ENCODE measurements around the gene LCN1. TPM values are rescaled to one million over a fixed set of nuclear protein-coding genes. Genes with fewer than 3 reads are reported as not detected.

The LCN1 gene
- total RNA-seq, 2 experiments from 2014 or later, result not detected

- Mint-ChIP-seq H3K4me3 (peak overlapping the region; percentile 85), H3K27me3 (no peaks in the 10 kb centered on the region), H3K36me3 (ENCODE audit: low read depth) (peaks cover 36% of the 10 kb centered on the region), H3K9me3 (ENCODE audit: low read depth) (no peaks in the 10 kb centered on the region), H3K4me1 (peaks cover 19% of the 10 kb centered on the region), H3K27ac (peak overlapping the region; percentile 19)
- CTCF ChIA-PET, result no interaction called here
- POLR2A ChIA-PET, result no interaction called here
- intact Hi-C loops (cut with DNase I, micrococcal nuclease), result loop anchor here in 1 of 2 experiments (5.0 kb wide), 2 partner anchors 100 to 1435 kb away; partner anchors contain the start of gene BRD3
- ATAC-seq (no peak), DNase-seq (no peak)
Observed at GRCh38 chr9:135502168-135502872, 18.9 kb upstream of the LCN1 start.

GRCh38 chr9:135502873-135503321 is 18.3 kb upstream of the LCN1 start:
- ChIA-PET CTCF (no interaction called here), POLR2A (no interaction called here)
- Mint-ChIP-seq H3K9me3 (ENCODE audit: low read depth) (no peaks in the 10 kb centered on the region), H3K4me1 (peaks cover 19% of the 10 kb centered on the region), H3K4me3 (peak overlapping the region; percentile 85), H3K36me3 (ENCODE audit: low read depth) (peaks cover 36% of the 10 kb centered on the region), H3K27ac (no peak overlapping the region), H3K27me3 (no peaks in the 10 kb centered on the region)
- intact Hi-C loops (cut with DNase I, micrococcal nuclease), result loop anchor here in 1 of 2 experiments (5.0 kb wide), 2 partner anchors 99 to 1436 kb away; partner anchors contain the start of gene BRD3
- DNase-seq (no peak), ATAC-seq (no peak)

GRCh38 chr9:135503371-135504261 is 17.6 kb upstream of the LCN1 start:
- intact Hi-C loops (cut with DNase I, micrococcal nuclease), result loop anchor here in 1 of 2 experiments (5.0 kb wide), 2 partner anchors 99 to 1436 kb away; partner anchors contain the start of gene BRD3
- ChIA-PET POLR2A (no interaction called here), CTCF (interaction anchor here (0.6 to 0.8 kb wide), 2 partner anchors 34 to 1257 kb away, joined by 3 read pairs; no protein-coding TSS in a partner anchor)
- Mint-ChIP-seq H3K9me3 (ENCODE audit: low read depth) (peaks cover under 1% of the 10 kb centered on the region), H3K36me3 (ENCODE audit: low read depth) (peaks cover 36% of the 10 kb centered on the region), H3K27me3 (no peaks in the 10 kb centered on the region), H3K27ac (no peak overlapping the region), H3K4me3 (no peak overlapping the region), H3K4me1 (peaks cover 19% of the 10 kb centered on the region)
- ATAC-seq (no peak), DNase-seq (no peak)

GRCh38 chr9:135504262-135505243 is 16.7 kb upstream of the LCN1 start:
- peak; percentile 43 for ATAC-seq

GRCh38 chr9:135505406-135506187 is 15.6 kb upstream of the LCN1 start:
- Mint-ChIP-seq H3K9me3 (ENCODE audit: low read depth) (peaks cover 9% of the 10 kb centered on the region), H3K27ac (no peak overlapping the region), H3K4me3 (no peak overlapping the region), H3K4me1 (peaks cover 19% of the 10 kb centered on the region), H3K27me3 (no peaks in the 10 kb centered on the region), H3K36me3 (ENCODE audit: low read depth) (peaks cover 35% of the 10 kb centered on the region)
- POLR2A ChIA-PET, result no interaction called here
- no peak for ATAC-seq
- intact Hi-C loops (cut with DNase I, micrococcal nuclease), result no loop called here
- CTCF ChIA-PET, result interaction anchor here (0.6 to 1.0 kb wide), 6 partner anchors 12 to 1804 kb away, joined by 3 to 5 read pairs (median 4); no protein-coding TSS in a partner anchor
- no peak for DNase-seq

More at GRCh38 chr9:135504262-135505243, 16.7 kb upstream of the LCN1 start:
- Mint-ChIP-seq H3K4me3 (no peak overlapping the region), H3K4me1 (peaks cover 19% of the 10 kb centered on the region), H3K27me3 (no peaks in the 10 kb centered on the region), H3K27ac (no peak overlapping the region), H3K36me3 (ENCODE audit: low read depth) (peaks cover 36% of the 10 kb centered on the region), H3K9me3 (ENCODE audit: low read depth) (peaks cover 9% of the 10 kb centered on the region)
- intact Hi-C loops (cut with DNase I, micrococcal nuclease), result loop anchor here in 1 of 2 experiments (5.0 kb wide), 2 partner anchors 98 to 1437 kb away; partner anchors contain the start of gene BRD3
- ChIA-PET CTCF (interaction anchor here (0.6 to 1.0 kb wide), 9 partner anchors 12 to 1802 kb away, joined by 3 to 5 read pairs (median 3); no protein-coding TSS in a partner anchor), POLR2A (interaction anchor here (0.6 kb wide), 2 partner anchors 1114 to 1319 kb away, joined by 3 to 4 read pairs; no protein-coding TSS in a partner anchor)
- DNase-seq, result peak; percentile 79

- DNase-seq (no peak), ATAC-seq (no peak)
- Mint-ChIP-seq H3K4me1 (peaks cover 18% of the 10 kb centered on the region), H3K36me3 (ENCODE audit: low read depth) (peaks cover 35% of the 10 kb centered on the region), H3K27me3 (no peaks in the 10 kb centered on the region), H3K4me3 (no peak overlapping the region), H3K27ac (no peak overlapping the region), H3K9me3 (ENCODE audit: low read depth) (peaks cover 9% of the 10 kb centered on the region)
- POLR2A ChIA-PET, result no interaction called here
- intact Hi-C loops (cut with DNase I, micrococcal nuclease), result no loop called here
- CTCF ChIA-PET, result no interaction called here
Observed at GRCh38 chr9:135506327-135507103, 14.7 kb upstream of the LCN1 start.

GRCh38 chr9:135507104-135508035 is 13.9 kb upstream of the LCN1 start:
- DNase-seq (no peak), ATAC-seq (no peak)
- POLR2A ChIA-PET, result no interaction called here
- intact Hi-C loops (cut with DNase I, micrococcal nuclease), result no loop called here
- H3K27ac Mint-ChIP-seq, result no peak overlapping the region
- peaks cover 9% of the 10 kb centered on the region for H3K4me1 Mint-ChIP-seq
- H3K36me3 Mint-ChIP-seq (ENCODE audit: low read depth), result peaks cover 27% of the 10 kb centered on the region
- CTCF ChIA-PET, result no interaction called here
- no peaks in the 10 kb centered on the region for H3K27me3 Mint-ChIP-seq
- H3K9me3 Mint-ChIP-seq (ENCODE audit: low read depth), result peaks cover 9% of the 10 kb centered on the region
- no peak overlapping the region for H3K4me3 Mint-ChIP-seq

GRCh38 chr9:135508211-135508820 is 12.9 kb upstream of the LCN1 start:
- intact Hi-C loops (cut with DNase I, micrococcal nuclease), result no loop called here
- ATAC-seq, result no peak
- Mint-ChIP-seq H3K27me3 (no peaks in the 10 kb centered on the region), H3K9me3 (ENCODE audit: low read depth) (peaks cover 9% of the 10 kb centered on the region), H3K4me3 (no peak overlapping the region), H3K27ac (no peak overlapping the region), H3K36me3 (ENCODE audit: low read depth) (peaks cover 19% of the 10 kb centered on the region), H3K4me1 (peaks cover 3% of the 10 kb centered on the region)
- CTCF ChIA-PET, result no interaction called here
- no peak for DNase-seq
- POLR2A ChIA-PET, result no interaction called here

- Mint-ChIP-seq H3K36me3 (ENCODE audit: low read depth) (peaks cover 9% of the 10 kb centered on the region), H3K27me3 (no peaks in the 10 kb centered on the region), H3K9me3 (ENCODE audit: low read depth) (peaks cover 9% of the 10 kb centered on the region), H3K27ac (no peak overlapping the region), H3K4me1 (no peaks in the 10 kb centered on the region), H3K4me3 (no peak overlapping the region)
- ChIA-PET CTCF (interaction anchor here (0.7 kb wide), 1 partner anchor 96 kb away, joined by 3 read pairs; no protein-coding TSS in a partner anchor), POLR2A (no interaction called here)
- ATAC-seq (no peak), DNase-seq (no peak)
- intact Hi-C loops (cut with DNase I, micrococcal nuclease), result no loop called here
Observed at GRCh38 chr9:135509458-135509857, 11.8 kb upstream of the LCN1 start.

Measured in activated CD4-positive, alpha-beta T cell treated with anti-CD3 and anti-CD28 coated beads for 36 hours (primary cell).